ENCODE data around the gene NOTCH2.

NOTCH2 gene

GRCh38 chr1:119902775-119903442 is 166.6 kb downstream of the NOTCH2 start:
- no peak for DNase-seq

- DNase-seq, result no peak
Observed at GRCh38 chr1:119898981-119899720, 170.3 kb downstream of the NOTCH2 start.

DNA sequence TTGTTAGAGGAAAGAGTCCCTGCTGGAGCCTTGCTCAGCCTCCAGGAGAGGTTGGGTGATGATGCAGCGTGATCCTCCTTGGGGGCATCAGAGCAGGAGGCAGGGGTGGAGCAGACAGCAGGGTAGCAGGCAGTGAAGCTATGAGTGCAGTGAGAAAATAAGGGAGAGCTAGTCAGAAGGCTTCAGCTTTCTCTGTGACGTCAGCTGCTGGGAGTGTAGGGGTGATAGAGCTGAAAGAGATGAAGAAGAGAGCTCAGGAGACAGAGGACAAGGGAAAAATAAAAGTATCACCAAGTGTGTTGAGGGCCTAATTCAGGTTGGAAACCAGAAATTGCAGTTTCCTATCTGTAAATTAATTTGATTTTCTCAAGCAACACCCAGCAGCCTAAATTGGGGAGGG is 170.9 kb downstream of the NOTCH2 start:
- no peak for DNase-seq

DNA sequence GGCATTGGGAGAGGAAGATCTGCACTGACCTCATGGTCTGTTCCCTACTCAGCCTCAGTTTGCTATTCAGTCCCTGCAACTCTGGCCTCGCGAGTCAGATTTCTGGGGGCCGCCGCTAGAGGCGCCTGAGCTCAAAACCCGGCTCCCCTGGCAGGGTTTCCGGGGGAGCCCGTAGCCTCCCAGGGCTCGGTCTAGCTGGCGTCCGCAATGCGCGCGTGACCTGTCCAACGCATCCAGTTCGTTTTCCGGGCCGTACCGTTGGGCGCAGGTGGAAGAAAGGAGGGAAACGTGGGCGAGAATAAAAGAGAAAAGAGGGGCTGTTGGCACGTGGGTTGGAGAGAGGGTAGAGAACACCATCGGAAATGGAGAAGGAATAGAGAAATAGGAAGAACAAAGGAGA is 173.2 kb downstream of the NOTCH2 start, which contains the start of gene ADAM30:
TSS of gene ADAM30 (minus strand) at position 213 of the 400 bp plus-strand sequence. CDS start at position 34, 179 bp downstream.
- no peak for DNase-seq

GRCh38 chr1:119895102-119895501 is 174.4 kb downstream of the NOTCH2 start:
- DNase-seq, result no peak

GRCh38 chr1:119893827-119894700 is 175.4 kb downstream of the NOTCH2 start:
- DNase-seq, result no peak

DNA sequence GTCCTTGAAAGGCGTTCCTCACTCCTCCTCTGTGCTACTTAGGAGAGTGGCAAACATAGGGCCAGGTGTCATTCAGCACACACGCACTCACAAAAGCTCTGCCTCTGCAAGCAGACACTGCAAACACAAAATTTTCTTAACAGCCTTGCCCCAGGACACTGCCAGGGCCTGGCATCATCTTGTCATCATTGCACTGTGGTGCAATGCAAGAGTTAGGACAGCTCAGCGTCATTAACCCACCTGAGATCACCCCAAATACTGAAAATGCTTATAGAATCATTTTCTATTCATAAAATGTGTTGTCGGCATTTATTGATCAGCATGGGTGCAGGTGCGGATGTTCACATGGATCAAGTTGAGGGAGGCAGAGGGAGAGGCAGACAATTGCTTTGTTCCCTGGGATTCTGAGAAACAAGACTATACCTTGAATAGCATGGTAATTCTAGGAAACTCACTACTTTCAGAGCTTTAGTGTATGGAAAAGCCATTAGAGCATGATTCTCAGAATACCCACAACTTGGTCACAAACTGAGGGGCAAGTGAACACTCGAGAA is 176.1 kb downstream of the NOTCH2 start:
- DNase-seq, result no peak

DNA sequence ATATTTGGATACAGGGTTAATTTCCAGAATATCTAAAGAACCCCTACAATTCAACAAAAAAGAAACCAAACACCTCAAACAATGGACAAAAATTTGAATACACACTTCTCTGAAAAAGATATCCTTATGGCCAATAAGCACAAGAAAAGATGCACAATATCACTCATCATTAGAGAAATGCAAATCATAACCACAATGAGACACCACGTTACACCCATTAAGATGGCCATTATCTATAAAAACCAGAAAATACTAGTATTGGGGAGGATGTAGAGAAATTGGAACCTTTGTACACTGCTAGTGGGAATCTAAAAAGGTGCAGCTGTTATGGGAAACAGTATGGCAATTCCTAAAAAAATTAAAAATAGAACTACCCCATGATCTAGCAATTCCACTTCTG is 178.1 kb downstream of the NOTCH2 start:
- DNase-seq, result no peak

DNA sequence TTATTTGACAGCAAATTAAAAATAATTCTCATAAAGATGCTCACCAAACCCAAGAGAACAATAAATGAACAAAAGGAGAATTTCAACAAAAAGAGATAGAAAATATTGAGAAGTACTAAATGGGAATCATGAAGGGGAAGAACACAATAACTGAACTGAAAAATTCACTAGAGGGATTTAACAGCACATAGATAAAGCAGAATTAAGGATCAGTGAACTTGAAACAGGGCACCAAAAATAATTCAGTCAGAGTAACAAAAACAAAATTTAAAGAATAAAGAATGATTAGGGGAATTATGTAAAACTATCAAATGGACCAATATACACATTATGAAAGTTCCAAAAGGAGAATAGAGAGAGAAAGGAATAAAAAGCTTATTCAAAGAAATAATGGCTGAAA is 181.0 kb downstream of the NOTCH2 start:
- DNase-seq, result no peak

- DNase-seq, result no peak
Observed at GRCh38 chr1:119887427-119887826, 182.0 kb downstream of the NOTCH2 start.

DNA sequence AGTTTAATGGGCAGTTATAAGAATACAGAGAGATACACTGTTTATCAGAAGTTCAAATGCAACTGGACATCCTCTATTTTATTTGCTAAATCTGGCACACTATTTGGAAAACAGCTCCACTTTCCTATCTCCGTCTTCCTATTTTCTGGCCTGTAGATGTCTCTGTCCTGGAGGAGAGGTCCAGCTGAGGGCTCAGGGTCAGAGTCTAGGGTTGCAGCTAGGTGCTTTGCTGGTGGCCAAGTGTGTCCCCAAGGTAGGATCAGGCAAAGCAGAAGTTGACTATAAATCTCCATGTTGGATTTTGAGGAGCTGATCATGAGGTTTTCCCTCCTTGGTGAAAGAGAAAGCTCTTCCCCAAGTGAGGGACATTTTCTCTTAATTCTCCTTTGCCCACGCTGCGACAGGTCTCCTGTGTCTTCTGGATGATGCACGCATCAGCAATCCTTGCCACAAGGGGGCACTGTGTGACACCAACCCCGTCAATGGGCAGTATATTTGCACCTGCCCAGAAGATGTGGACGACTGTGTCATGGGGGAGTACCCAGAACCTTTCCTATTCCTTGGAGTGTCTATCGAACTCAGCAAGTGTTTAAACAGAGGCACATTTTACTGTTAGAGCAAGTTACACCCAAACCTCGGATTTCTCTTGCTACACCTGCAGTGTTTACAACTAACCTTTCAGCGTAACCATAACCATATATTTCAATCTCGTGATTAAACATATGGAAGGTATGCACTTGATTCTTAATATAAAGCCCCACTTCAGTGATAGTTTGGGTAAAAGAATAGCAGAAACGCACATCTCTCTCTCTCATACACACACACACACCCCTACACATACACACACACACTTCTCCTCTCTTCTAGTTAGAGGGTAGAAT is 183.3 kb downstream of the NOTCH2 start:
- DNase-seq, result peak; percentile 38

- no peak for DNase-seq
Observed at GRCh38 chr1:119884711-119885110, 184.8 kb downstream of the NOTCH2 start.

- no peak for DNase-seq
Observed at GRCh38 chr1:119883826-119884225, 185.6 kb downstream of the NOTCH2 start.

GRCh38 chr1:119882132-119883049 is 187.1 kb downstream of the NOTCH2 start:
- DNase-seq, result no peak

- DNase-seq, result no peak
Observed at GRCh38 chr1:119879510-119880434, 189.7 kb downstream of the NOTCH2 start.

DNA sequence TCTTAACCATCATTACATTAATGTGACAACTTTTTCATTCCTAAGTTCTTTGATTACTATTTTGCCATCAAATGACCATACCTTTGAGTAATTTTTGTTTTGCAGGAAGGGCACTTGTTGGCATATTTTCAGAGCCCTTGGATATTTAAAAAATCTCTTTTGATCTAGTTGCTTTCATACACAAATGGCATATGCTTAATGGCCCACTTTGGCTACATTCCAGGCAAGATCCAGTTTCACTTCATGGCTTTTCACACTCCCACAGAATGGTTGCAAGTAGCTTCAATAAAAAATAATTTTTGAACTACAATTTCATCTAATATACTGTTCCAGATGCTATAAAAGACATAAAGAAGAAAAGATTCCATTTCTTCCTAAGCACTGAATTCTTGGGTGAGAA is 191.3 kb downstream of the NOTCH2 start:
- DNase-seq, result no peak

DNA sequence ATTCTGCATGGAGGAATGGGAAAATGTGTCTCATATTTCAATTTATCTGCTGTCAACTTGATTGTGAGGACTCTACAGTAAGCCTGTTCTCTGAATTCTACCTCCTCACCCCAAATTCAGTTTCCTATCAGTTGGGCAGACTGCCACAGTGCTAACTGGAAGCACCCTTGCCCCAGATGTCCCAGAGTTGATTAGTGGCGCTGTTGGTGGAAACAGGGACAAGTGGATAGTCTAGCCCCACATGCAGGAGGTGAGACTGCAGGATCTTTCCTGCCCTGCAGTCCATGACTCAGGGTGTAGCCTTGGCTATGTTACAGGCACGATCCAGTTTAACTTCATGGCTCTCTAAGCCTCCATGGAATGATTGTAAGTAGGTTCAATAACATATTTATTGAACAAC is 195.3 kb downstream of the NOTCH2 start:
- DNase-seq, result no peak

DNA sequence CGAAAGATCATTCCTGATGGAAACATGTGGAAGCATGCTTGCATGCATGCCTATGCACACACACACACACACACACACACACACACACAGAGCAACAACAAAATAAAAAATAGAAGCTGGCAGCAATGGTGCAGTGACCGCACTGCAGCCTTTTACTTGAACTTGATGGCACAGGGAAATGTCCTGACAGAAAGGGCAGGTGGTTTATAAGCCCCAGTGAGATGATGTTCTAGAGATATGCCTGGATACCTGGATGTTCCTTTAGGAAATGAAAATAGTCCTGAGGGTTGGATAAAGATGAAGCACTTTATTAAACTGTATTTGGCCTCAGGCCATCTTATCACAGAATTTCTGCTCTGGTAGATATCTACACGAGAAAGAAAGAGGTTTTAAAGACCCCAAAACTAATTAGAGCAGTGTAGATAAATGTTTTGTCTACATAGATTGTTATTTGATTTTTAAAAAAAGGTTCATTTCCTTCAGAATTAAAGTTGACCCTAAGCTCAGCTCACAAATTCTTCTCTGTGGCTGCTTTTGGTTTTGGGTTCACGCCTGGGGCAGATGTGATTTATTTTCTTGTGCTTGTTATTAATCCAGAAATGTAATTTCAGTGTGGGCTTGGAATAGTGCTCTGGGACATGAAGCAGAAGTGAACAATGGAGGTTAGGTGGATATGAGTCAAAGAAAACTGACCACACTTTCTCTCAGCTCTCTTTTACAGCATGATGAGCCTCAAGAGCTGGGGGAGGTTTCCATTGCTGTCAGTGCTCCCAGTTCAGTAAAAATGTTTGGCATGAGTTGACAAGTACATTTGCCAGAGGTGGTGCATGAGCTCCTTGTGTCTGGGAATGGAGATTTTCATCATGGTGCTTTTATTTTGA is 196.1 kb downstream of the NOTCH2 start:
- no peak for DNase-seq

- no peak for DNase-seq
Observed at GRCh38 chr1:119871881-119872280, 197.6 kb downstream of the NOTCH2 start.
